MCF 10A (cell line): ENCODE data around the gene WNT1. TPM values are rescaled to one million over a fixed set of nuclear protein-coding genes. Genes with fewer than 3 reads are reported as not detected.

ENCODE experiments used
- BruUV-seq: library from RNA; stranded (reverse); fragments of 400-500 nt; replicated peaks from 2 replicates; lab custom pipeline; 2021; lab: Mats Ljungman, UMichigan
- CTCF ChIA-PET: fragments of 300-600 bp; sonication (Branson Sonifier 250); formaldehyde crosslinking; extraction: SDS; loops from one replicate; lab custom pipeline; 2021; ENCODE audit warnings: antibody characterized with exemption, inconsistent platforms; lab: Yijun Ruan, JAX
- POLR2A ChIA-PET: fragments of 300-600, 350-650 bp; sonication (Branson Sonifier 250); formaldehyde crosslinking; extraction: SDS; loops from one replicate; lab custom pipeline; 2020; ENCODE audit warnings: antibody characterized with exemption, inconsistent platforms; lab: Yijun Ruan, JAX
- DNase-seq: peaks from one replicate; pipeline ENCODE4 v3.0.0-alpha.2; 2018; ENCODE audit not compliant: unreplicated experiment
- H3K27ac Mint-ChIP-seq: one replicate; pipeline ENCODE4 v1.8.0; 2022; ENCODE audit warnings: mild to moderate bottlenecking, low read depth, mixed read lengths; ENCODE audit not compliant: unreplicated experiment
- H3K27me3 Mint-ChIP-seq: one replicate; pipeline ENCODE4 v1.8.0; 2022; ENCODE audit warnings: mixed read lengths; ENCODE audit not compliant: insufficient read depth, unreplicated experiment
- H3K36me3 Mint-ChIP-seq: one replicate; pipeline ENCODE4 v1.8.0; 2022; ENCODE audit warnings: mild to moderate bottlenecking, moderate library complexity, mixed read lengths; ENCODE audit not compliant: insufficient read depth, unreplicated experiment
- H3K4me1 Mint-ChIP-seq: one replicate; pipeline ENCODE4 v1.8.0; 2022; ENCODE audit warnings: mixed read lengths; ENCODE audit not compliant: insufficient read depth, unreplicated experiment
- H3K4me3 Mint-ChIP-seq: one replicate; pipeline ENCODE4 v1.8.0; 2022; ENCODE audit warnings: mild to moderate bottlenecking, moderate library complexity, mixed read lengths; ENCODE audit not compliant: unreplicated experiment
- H3K9me3 Mint-ChIP-seq: one replicate; pipeline ENCODE4 v1.8.0; 2022; ENCODE audit warnings: mixed read lengths; ENCODE audit not compliant: unreplicated experiment
- CTCF ChIP-seq: fragments of 200-600 bp; IDR thresholded peaks from one replicate; pipeline ENCODE4 v1.8.0; 2022; ENCODE audit warnings: antibody characterized with exemption, mild to moderate bottlenecking; ENCODE audit not compliant: unreplicated experiment
- intact Hi-C: fragments of 100-400 bp; cut with micrococcal nuclease; formaldehyde crosslinking; loops from 2 replicates; pipeline ENCODE4 v1.14.1; 2022
- total RNA-seq: library from RNA; stranded (reverse); gene quantifications from 2 replicates; pipeline ENCODE4 v1.2.3, GENCODE V29; 2022

The WNT1 gene
- total RNA-seq, 1 experiment from 2014 or later = not detected

GRCh38 chr12:49019120-49019430 is 41.0 kb downstream of the WNT1 start:
- no peak for DNase-seq
- Mint-ChIP-seq H3K9me3 (no peaks in the 10 kb centered on the region), H3K36me3 (peaks cover 48% of the 10 kb centered on the region), H3K27me3 (no peaks in the 10 kb centered on the region), H3K27ac (peak overlapping the region; percentile 99), H3K4me1 (peaks cover 15% of the 10 kb centered on the region), H3K4me3 (peak overlapping the region; percentile 88)
- intact Hi-C loops = no loop called here
- POLR2A ChIA-PET = interaction anchor here (0.6 to 1.0 kb wide), 2 partner anchors 11 to 142 kb away, joined by 3 to 8 read pairs; no protein-coding TSS in a partner anchor
- CTCF ChIA-PET = interaction anchor here (0.6 kb wide), 1 partner anchor 811 kb away, joined by 3 read pairs; no protein-coding TSS in a partner anchor
- no peak for TF ChIP-seq CTCF
- TSS peak; percentile 96 for BruUV-seq

GRCh38 chr12:49019443-49020324 is 41.6 kb downstream of the WNT1 start:
- POLR2A ChIA-PET = interaction anchor here (0.6 to 1.5 kb wide), 3 partner anchors 10 to 142 kb away, joined by 3 to 8 read pairs (median 7); partner anchors contain the start of gene TUBA1B
- peaks cover 54% of the 10 kb centered on the region for H3K36me3 Mint-ChIP-seq
- peaks cover 15% of the 10 kb centered on the region for H3K4me1 Mint-ChIP-seq
- no peaks in the 10 kb centered on the region for H3K27me3 Mint-ChIP-seq
- peak overlapping the region; percentile 99 for H3K27ac Mint-ChIP-seq
- no TSS peak for BruUV-seq
- H3K9me3 Mint-ChIP-seq = no peaks in the 10 kb centered on the region
- no peak for TF ChIP-seq CTCF
- intact Hi-C loops = no loop called here
- H3K4me3 Mint-ChIP-seq = peak overlapping the region; percentile 88
- CTCF ChIA-PET = interaction anchor here (0.5 to 0.6 kb wide), 4 partner anchors 33 to 1275 kb away, joined by 3 to 4 read pairs (median 3); no protein-coding TSS in a partner anchor
- DNase-seq = peak; percentile 41

- CTCF ChIA-PET = interaction anchor here (0.6 kb wide), 1 partner anchor 1276 kb away, joined by 4 read pairs; no protein-coding TSS in a partner anchor
- H3K4me3 Mint-ChIP-seq = no peak overlapping the region
- peaks cover 56% of the 10 kb centered on the region for H3K36me3 Mint-ChIP-seq
- H3K27me3 Mint-ChIP-seq = no peaks in the 10 kb centered on the region
- no peak for TF ChIP-seq CTCF
- intact Hi-C loops = no loop called here
- no peaks in the 10 kb centered on the region for H3K9me3 Mint-ChIP-seq
- no TSS peak for BruUV-seq
- POLR2A ChIA-PET = interaction anchor here (1.0 to 1.5 kb wide), 2 partner anchors 14 to 111 kb away, joined by 3 to 7 read pairs; partner anchors contain the start of gene TUBA1B
- no peak overlapping the region for H3K27ac Mint-ChIP-seq
- peaks cover 15% of the 10 kb centered on the region for H3K4me1 Mint-ChIP-seq
- DNase-seq = no peak
These were observed 42.3 kb downstream of the WNT1 start for GRCh38 chr12:49020441-49020840.

- H3K4me3 Mint-ChIP-seq = no peak overlapping the region
- ChIA-PET CTCF (no interaction called here), POLR2A (interaction anchor here (0.6 to 1.0 kb wide), 2 partner anchors 13 to 112 kb away, joined by 3 read pairs; no protein-coding TSS in a partner anchor)
- H3K27ac Mint-ChIP-seq = no peak overlapping the region
- no peaks in the 10 kb centered on the region for H3K9me3 Mint-ChIP-seq
- TF ChIP-seq CTCF = no peak
- H3K4me1 Mint-ChIP-seq = peaks cover 10% of the 10 kb centered on the region
- intact Hi-C loops = no loop called here
- DNase-seq = no peak
- BruUV-seq = no TSS peak
- H3K27me3 Mint-ChIP-seq = no peaks in the 10 kb centered on the region
- H3K36me3 Mint-ChIP-seq = peaks cover 56% of the 10 kb centered on the region
These were observed 43.3 kb downstream of the WNT1 start for GRCh38 chr12:49021292-49021915.
